GM18517 (cell line): ENCODE results near the gene NDUFS7.

ENCODE experiments used
- ATAC-seq: cut with Tn5 transposase; IDR thresholded peaks from one replicate; pipeline ENCODE4 v1.9.1; 2021; ENCODE audit warnings: mild to moderate bottlenecking, moderate library complexity; ENCODE audit not compliant: unreplicated experiment

The NDUFS7 gene

GRCh38 chr19:1399745-1400144 is 16.0 kb downstream of the NDUFS7 start:
- ATAC-seq, result no peak

GRCh38 chr19:1400281-1401137 is 16.8 kb downstream of the NDUFS7 start:
- ATAC-seq, result no peak

GRCh38 chr19:1401138-1401888 is 17.6 kb downstream of the NDUFS7 start, which contains the start of gene GAMT:
Gene GAMT, minus strand, starts transcription at chr19:1401542. Its CDS starts 66 bp downstream, at chr19:1401476.
- ATAC-seq, result no peak

GRCh38 chr19:1401889-1402217 is 18.1 kb downstream of the NDUFS7 start:
- no peak for ATAC-seq

GRCh38 chr19:1402411-1403070 is 18.8 kb downstream of the NDUFS7 start:
- ATAC-seq, result no peak

GRCh38 chr19:1406774-1407527 is 23.2 kb downstream of the NDUFS7 start:
- peak; percentile 66 for ATAC-seq

- peak; percentile 15 for ATAC-seq
Observed at GRCh38 chr19:1407528-1408299, 24.0 kb downstream of the NDUFS7 start, which contains the start of gene DAZAP1. Gene DAZAP1, plus strand, starts transcription at chr19:1407586. Its CDS starts 188 bp downstream, at chr19:1407774.

- no peak for ATAC-seq
Observed at GRCh38 chr19:1408300-1409203, 24.8 kb downstream of the NDUFS7 start.

- ATAC-seq, result no peak
Observed at GRCh38 chr19:1409204-1410005, 25.7 kb downstream of the NDUFS7 start.

GRCh38 chr19:1410136-1410786 is 26.6 kb downstream of the NDUFS7 start:
- no peak for ATAC-seq

GRCh38 chr19:1410789-1411188 is 27.1 kb downstream of the NDUFS7 start:
- no peak for ATAC-seq

- ATAC-seq, result no peak
Observed at GRCh38 chr19:1411255-1412191, 27.8 kb downstream of the NDUFS7 start.

GRCh38 chr19:1412323-1412923 is 28.7 kb downstream of the NDUFS7 start:
- ATAC-seq, result no peak

- no peak for ATAC-seq
Observed at GRCh38 chr19:1412995-1413800, 29.5 kb downstream of the NDUFS7 start.
